ENCODE data around the gene C12orf43.

C12orf43 gene

DNA sequence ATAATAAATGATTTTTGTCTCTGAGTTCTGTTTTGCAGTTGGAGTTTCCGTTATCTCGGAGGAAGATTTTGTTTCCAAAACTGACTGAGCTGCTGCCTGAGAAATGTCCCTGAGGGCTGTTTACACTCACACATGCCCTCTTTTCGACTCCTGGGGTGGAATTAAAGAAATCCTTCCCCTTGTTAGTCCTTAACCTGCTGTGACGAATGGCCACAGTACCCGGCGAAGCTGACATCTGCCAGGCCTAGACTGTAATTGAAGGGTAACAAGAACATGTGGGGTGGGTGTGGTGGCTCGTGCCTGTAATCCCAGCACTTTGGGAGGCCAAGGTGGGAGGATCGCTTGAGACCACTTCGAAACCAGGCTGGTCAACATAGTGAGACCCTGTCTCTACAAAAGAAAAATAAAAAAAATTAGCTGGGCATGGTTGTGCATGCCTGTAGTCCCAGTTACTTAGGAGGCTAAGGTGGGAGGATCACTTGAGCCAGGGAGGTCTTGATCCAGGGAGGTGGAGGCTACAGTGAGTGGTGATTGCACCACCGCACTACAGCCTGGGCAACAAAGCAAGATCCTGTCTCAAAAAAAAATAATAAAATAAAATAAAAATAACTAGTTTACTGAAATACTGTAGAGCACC, 14.4 kb upstream of the C12orf43 start:
- no peak for DNase-seq

- no peak for DNase-seq
These were observed 10.2 kb upstream of the C12orf43 start for GRCh38 chr12:121026274-121027045.

GRCh38 chr12:121025442-121026226, 9.3 kb upstream of the C12orf43 start:
- DNase-seq = no peak

DNA sequence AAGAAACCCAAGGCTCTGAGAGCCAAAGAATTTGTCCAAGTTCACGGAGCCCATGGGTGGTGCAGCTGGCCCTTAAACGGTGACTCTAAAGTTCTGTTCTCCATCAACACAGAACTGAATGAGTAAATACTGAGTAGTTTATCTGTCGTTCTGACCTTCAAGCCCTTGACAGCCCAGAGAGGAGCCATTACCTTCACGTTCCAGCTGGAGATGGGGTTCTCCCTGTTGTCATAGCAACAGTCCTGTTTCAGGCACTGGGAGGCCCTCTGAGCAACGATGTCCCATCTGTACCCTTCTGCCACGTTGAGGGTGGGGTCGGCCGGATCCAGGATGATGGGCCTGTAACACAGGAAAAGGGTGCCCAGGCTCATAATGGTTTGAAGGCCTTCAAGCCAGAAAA, 7.5 kb upstream of the C12orf43 start:
- no peak for DNase-seq

- DNase-seq = no peak
These were observed 6.4 kb upstream of the C12orf43 start for GRCh38 chr12:121022713-121023112.

GRCh38 chr12:121021754-121022153, 5.5 kb upstream of the C12orf43 start:
- no peak for DNase-seq

DNA sequence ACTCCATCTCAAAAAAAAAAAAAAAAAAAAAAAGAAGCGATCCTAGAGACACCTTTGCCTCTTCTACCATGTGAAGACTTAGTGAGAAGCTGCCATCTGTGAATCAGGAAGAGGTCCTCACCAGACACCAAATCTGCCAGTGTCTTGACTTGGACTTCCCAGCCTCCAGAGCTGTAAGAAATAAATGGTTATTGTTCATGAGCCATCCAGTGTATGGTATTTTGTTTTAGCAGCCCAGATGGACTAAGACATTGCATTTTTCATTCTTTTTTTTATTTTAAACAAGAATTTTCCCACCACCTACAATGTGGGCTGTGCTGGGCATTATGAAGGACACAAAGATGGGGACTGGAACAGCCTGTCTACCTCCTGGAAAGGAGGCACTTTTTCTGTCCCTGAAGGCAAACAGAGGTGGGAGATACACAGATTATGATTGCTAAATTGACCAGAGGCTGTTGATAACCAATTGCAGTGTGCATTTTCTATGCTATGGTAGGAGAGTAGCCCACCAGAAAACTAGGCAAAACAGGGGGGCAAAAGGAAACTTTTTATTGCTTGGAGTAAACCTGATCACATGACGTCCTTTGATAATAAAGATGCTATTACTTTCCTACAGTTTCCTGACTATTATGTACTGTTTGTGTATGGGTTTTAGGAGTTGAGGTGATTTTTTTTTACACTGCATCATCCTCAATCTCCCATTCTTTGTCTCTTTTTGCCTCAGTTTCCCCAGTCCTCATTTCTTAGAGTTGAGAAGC, 2.8 kb upstream of the C12orf43 start:
- no peak for DNase-seq

DNA sequence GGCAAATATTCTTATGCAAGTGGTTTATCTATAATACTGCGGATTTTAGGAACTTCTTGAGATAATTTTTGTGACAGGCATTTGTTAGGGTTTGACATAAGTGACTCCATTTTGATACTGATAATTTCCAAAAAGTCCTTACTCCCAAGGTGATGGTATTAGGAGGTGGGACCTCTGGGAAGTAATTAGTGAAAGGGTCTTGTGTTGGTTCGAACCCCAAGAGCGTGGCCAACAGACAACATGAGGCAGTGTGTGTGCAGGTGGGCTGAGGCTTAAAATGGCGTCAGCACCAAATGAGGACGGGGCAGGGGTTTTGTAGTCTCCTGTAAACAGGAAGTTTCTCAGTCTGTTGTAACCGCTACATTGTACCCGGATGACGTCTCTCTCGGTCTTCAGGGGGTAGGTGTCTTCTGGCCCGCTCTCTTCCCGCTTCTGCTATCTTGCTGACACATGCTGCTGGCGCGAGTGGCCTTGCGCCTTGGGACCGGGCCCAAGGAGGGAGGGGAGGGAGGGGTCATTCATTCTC, 1.7 kb upstream of the C12orf43 start:
- DNase-seq = no peak

GRCh38 chr12:121013715-121014114, 2.6 kb downstream of the C12orf43 start:
- no peak for DNase-seq

GRCh38 chr12:121011820-121012219, 4.5 kb downstream of the C12orf43 start:
- no peak for DNase-seq

GRCh38 chr12:121010860-121011259, 5.4 kb downstream of the C12orf43 start:
- DNase-seq = no peak

GRCh38 chr12:121009741-121010140, 6.5 kb downstream of the C12orf43 start:
- DNase-seq = peak; percentile 23

DNA sequence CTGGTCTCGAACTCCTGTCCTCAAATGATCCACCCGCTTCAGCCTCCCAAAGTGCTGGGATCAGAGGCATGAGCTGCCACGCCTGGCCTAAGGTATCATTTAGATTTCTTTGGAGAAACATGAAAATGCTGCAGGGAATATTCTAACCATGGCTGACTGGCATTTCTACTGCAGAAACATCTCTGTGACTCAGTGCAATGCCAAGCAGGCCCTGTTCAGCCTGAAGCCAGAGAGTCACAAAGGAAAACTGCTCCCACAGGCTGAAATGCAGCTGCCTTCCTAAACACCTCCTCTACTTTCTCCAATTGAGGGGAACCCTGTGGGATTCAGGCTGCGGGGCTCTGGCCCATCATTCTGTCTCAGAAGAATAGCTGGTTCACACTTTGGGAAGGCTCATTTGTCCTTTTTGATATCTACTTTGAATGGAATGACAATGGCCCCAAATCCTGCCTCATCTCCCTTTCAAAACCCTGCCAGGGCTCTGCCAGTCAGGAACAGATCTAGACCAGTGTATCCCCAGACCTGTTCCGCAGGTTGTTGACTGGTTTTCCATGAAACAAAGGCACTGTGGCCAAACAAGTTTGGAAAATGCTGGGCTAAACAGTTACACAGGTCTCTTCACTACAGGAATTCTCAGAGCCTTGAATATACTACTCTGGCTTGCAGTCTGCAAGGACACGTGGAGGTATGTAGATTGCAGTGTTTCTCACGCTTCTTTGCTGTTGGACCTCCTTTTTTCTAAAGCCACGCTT, 7.8 kb downstream of the C12orf43 start:
- DNase-seq = no peak

DNA sequence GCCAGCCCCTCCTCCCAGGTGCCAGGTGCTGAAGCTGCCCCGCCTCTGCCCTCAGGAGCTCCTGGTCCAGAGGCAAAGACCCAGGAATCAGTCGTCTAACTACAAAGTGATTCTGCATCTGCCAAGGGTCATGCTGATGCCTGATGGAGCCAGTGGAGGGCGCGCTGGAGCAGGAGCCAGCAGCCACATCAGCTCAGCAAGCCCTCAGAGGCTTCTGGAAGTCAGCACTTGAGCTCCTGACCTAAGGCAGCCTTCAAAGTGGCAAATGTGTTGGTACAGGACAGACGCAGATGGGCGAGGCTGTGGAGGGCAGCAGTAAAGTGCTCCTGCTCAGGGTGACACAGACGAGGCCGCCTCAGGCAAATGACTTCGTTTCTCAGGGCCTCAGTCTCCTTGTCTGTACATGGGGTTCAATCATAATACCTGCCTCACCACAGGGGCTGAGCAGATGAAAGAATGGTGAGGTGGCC, 10.9 kb downstream of the C12orf43 start:
- DNase-seq = no peak

DNA sequence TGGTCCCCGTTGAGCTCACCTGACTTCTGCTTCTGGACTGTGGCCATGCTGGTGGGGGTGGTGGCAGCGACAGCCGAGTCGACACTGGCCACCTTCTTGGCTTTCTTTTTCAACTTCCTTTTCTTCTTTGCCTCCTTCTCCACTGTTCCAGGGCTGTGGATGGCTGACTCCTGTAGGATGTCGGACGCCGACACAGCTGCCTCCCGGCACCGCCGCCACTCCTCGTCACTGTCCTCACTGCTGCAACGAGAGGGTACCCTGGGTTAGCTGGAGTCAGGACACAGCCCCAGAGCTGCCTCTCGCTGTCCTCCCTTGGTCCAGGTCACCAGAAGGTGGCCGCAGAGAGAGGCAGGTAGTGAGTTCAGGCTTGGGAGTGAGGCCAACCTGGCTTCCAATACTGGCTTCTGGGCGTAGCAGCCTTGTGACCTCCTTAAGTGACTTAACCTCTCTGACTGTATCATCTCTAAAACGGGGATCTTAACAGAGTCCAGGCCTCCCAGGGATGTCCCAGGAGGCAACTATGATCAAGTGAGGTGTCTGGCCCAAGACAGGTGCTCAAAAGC, 12.0 kb downstream of the C12orf43 start:
- no peak for DNase-seq

- DNase-seq = no peak
These were observed 12.6 kb downstream of the C12orf43 start for GRCh38 chr12:121003650-121004049.

DNA sequence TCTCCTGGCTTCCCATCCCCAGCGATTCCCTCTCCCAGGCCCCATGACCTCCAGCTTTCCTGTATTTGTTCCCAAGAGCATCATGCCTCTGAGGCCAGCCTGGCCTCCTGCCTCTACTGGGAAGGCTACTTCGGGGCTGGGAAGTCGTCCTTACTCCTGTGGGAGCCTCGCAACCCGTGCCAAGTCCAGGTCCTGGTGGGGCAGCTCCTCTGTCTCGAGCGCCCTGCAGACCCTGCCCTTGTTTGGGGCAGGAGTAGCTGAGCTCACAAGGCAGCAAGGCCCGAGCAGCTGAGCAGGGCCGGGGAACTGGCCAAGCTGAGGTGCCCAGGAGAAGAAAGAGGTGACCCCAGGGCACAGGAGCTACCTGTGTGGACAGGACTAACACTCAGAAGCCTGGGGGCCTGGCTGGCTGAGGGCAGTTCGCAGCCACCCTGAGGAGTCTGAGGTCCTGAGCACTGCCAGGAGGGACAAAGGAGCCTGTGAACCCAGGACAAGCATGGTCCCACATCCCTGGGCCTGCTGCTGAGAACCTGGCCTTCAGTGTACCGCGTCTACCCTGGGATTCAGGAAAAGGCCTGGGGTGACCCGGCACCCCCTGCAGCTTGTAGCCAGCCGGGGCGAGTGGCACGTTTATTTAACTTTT, 14.3 kb downstream of the C12orf43 start:
- DNase-seq = no peak

DNA sequence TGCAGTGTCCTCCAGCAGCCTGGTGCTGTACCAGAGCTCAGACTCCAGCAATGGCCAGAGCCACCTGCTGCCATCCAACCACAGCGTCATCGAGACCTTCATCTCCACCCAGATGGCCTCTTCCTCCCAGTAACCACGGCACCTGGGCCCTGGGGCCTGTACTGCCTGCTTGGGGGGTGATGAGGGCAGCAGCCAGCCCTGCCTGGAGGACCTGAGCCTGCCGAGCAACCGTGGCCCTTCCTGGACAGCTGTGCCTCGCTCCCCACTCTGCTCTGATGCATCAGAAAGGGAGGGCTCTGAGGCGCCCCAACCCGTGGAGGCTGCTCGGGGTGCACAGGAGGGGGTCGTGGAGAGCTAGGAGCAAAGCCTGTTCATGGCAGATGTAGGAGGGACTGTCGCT, 15.2 kb downstream of the C12orf43 start:
- DNase-seq = no peak

DNA sequence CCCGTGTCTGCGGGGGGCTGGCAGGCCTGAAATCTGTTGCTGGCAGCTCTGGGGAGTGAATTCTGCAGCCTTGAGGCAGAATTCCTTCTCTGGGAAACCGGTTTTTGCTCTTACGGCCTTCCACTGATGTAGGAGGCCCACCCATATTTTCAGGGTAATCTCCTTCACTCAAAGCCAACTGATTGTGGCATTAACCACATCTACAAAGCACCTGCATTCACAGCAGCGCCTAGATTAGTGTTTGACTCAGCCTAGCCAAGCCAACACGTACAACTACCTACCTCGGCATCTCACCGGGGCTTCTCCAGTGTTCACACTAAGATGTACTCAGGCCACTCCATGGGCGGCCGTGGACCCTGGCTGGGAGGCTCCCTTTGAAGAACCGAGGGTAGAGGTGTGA, 15.8 kb downstream of the C12orf43 start:
- no peak for DNase-seq

DNA sequence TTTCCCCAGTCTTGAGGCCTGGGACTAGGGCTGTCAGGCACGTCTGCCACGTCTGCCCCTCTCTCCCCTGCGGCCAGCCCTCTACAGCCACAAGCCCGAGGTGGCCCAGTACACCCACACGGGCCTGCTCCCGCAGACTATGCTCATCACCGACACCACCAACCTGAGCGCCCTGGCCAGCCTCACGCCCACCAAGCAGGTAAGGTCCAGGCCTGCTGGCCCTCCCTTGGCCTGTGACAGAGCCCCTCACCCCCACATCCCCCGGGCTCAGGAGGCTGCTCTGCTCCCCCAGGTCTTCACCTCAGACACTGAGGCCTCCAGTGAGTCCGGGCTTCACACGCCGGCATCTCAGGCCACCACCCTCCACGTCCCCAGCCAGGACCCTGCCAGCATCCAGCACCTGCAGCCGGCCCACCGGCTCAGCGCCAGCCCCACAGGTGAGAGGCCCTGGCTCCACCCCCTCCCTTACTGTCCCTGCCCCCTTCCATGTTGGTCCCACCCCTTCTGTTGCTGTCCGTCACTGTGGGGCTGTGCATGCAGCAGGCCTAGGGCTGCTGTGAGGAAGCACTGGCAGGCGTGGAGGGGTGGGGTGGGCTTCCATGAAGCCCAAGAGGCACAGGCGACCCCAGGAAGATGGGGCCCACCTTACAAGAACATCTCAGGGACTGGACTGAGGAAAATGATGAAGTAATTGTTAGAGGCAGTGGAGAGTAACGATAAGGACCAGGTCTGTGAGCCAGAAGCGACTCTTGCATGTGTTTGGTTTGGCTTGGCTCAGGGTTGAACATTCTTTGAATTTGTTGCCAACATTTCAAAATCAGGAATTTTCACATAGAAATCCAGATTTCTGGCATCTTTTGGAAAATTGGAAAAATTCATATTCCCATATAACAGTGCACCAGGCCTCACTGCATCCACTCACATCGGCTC, 16.8 kb downstream of the C12orf43 start:
- no peak for DNase-seq
